Natural killer cell (primary cell): ENCODE data around the gene EPS15. TPM values are rescaled to one million over a fixed set of nuclear protein-coding genes. Genes with fewer than 3 reads are reported as not detected.
A peak's percentile ranks its signal among the peaks of the same experiment; 100 is the strongest.
"Not testable (repeated sequence)": the region's sequence is repeated elsewhere in the genome, so short reads cannot be mapped to it uniquely, and the experiment has no call there.

Source experiments
- ATAC-seq, 3 donors: fragments of 150-1000 bp in 2 of 3; fragments of 200-7000 bp in 1 of 3; cut with Tn5 transposase; 1 replicate in 1 of 3; 2 replicates in 2 of 3; pipeline ENCODE4 v1.10.0; 2021; ENCODE audit warnings: mild to moderate bottlenecking in 2 of 3, moderate library complexity in 2 of 3
- DNase-seq, 2 donors: peaks; one replicate each; pipeline versions ENCODE4 v3.0.0 to v3.0.0-alpha.2; 2013 to 2021; ENCODE audit warnings: mixed read lengths in 1 of 2
- H3K27ac ChIP-seq: one replicate; pipeline ENCODE4 v1.5.1; 2013; ENCODE audit warnings: mild to moderate bottlenecking, low read length
- H3K27me3 ChIP-seq: one replicate; pipeline ENCODE4 v1.6.1; 2013; ENCODE audit warnings: low read length; ENCODE audit not compliant: control insufficient read depth, insufficient read depth
- H3K36me3 ChIP-seq: one replicate; pipeline ENCODE4 v1.6.1; 2013; ENCODE audit warnings: low read length; ENCODE audit not compliant: control insufficient read depth, insufficient read depth
- H3K4me1 ChIP-seq: one replicate; pipeline ENCODE4 v1.6.1; 2013; ENCODE audit warnings: low read length; ENCODE audit not compliant: control insufficient read depth, insufficient read depth
- H3K4me3 ChIP-seq: one replicate; pipeline ENCODE4 v1.5.1; 2013; ENCODE audit warnings: low read length
- H3K9me3 ChIP-seq: one replicate; pipeline ENCODE4 v1.6.1; 2013; ENCODE audit warnings: low read length; ENCODE audit not compliant: control insufficient read depth, insufficient read depth
- H3K27ac Mint-ChIP-seq, 2 donors: one replicate each; pipeline ENCODE4 v1.8.0; 2022; ENCODE audit warnings: mild to moderate bottlenecking in 2 of 2, mixed read lengths in 2 of 2, moderate library complexity in 1 of 2
- H3K27me3 Mint-ChIP-seq, 2 donors: one replicate each; pipeline ENCODE4 v1.8.0; 2022; ENCODE audit warnings: low read depth in 2 of 2, mixed read lengths in 2 of 2
- H3K36me3 Mint-ChIP-seq: one replicate; pipeline ENCODE4 v1.8.0; 2022; ENCODE audit warnings: mixed read lengths
- H3K4me1 Mint-ChIP-seq, 2 donors: one replicate each; pipeline ENCODE4 v1.8.0; 2022; ENCODE audit warnings: mixed read lengths in 2 of 2
- H3K4me3 Mint-ChIP-seq: one replicate; pipeline ENCODE4 v1.8.0; 2022; ENCODE audit warnings: mild to moderate bottlenecking, moderate library complexity, mixed read lengths
- H3K9me3 Mint-ChIP-seq, 2 donors: one replicate each; pipeline ENCODE4 v1.8.0; 2022; ENCODE audit warnings: mixed read lengths in 2 of 2
- WGBS: methylation state at CpG from one replicate; pipeline ENCODE4 v1.1.7; 2013; ENCODE audit warnings: missing lambda C conversion rate; ENCODE audit not compliant: insufficient coverage; 5-methylcytosine and 5-hydroxymethylcytosine counted together
- intact Hi-C: fragments of 100-400 bp; cut with micrococcal nuclease; formaldehyde crosslinking; loops from one replicate; pipeline ENCODE4 v1.14.2; 2022
- total RNA-seq, 4 donors: library from RNA; stranded (reverse); fragments of 120-200 nt in 1 of 4; gene quantifications; one replicate each; pipeline versions ENCODE4 v1.2.3 to v1.2.4, GENCODE V29; 2013 to 2022
- TF ChIP-seq, protein P1 (sequence below): fragments of 200-600 bp; IDR thresholded peaks from one replicate; pipeline ENCODE4 v1.8.0; 2022; ENCODE audit warnings: antibody characterized with exemption

The EPS15 gene
- total RNA-seq, 3 donors from 2014 or later (not counting 1 experiment from before 2014, with no cell fraction given), result 92.7 to 127 (median 93.5) TPM

DNA sequence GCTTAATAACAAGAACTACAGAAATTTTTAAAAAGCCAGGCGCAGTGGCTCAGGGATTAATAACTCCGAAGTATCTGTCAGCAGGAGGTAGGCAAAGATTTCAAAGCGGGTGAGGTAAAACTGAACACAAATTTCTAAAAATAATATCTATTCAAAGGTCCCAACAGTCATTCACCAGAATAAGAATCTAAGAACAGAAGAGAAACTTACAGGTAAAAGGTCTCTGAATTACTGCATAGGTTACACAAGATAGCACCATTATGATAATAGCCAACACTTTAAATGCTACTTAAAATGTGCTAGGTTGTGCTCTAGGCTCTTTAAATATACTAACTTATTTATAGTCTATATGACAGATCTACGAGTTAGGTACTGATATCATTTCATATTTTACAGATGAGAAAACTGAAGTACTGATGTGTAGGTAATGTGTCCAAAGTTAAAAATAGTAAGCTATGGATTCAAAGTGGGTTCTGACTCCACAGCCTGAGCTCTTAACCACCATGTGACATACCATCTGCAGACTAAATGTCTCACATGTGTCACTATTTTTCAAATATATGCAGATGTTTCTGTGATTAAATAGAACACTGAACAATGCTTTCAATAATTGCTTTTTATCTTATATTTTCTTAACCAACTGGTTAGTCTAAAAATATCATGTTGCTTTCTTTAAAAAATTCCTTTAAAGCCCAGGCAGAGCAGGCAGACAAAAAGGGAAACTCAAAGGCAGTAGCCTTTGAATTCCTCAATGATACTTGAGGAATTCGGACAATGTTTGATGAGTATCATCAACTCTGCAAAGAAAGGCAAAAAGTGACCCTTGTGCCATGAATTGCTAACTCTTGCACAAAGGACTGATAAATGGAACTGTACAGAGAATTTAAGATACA, 108.3 kb downstream of the EPS15 start:
- Histone ChIP-seq H3K9me3 (no peaks in the 10 kb centered on the region), H3K27ac (no peak overlapping the region), H3K36me3 (peaks cover 37% of the 10 kb centered on the region), H3K4me3 (no peak overlapping the region), H3K27me3 (no peaks in the 10 kb centered on the region), H3K4me1 (no peaks in the 10 kb centered on the region)
- Mint-ChIP-seq H3K4me1 (peaks cover 6% of the 10 kb centered on the region in 2 donors), H3K9me3 (no peaks in the 10 kb centered on the region), H3K36me3 (peaks cover 16% of the 10 kb centered on the region), H3K27me3 (no peaks in the 10 kb centered on the region), H3K27ac (no peak overlapping the region), H3K4me3 (no peak overlapping the region)
- intact Hi-C loops, result no loop called here
- DNase-seq (no peak), ATAC-seq (no peak)
- TF ChIP-seq, protein P1, sequence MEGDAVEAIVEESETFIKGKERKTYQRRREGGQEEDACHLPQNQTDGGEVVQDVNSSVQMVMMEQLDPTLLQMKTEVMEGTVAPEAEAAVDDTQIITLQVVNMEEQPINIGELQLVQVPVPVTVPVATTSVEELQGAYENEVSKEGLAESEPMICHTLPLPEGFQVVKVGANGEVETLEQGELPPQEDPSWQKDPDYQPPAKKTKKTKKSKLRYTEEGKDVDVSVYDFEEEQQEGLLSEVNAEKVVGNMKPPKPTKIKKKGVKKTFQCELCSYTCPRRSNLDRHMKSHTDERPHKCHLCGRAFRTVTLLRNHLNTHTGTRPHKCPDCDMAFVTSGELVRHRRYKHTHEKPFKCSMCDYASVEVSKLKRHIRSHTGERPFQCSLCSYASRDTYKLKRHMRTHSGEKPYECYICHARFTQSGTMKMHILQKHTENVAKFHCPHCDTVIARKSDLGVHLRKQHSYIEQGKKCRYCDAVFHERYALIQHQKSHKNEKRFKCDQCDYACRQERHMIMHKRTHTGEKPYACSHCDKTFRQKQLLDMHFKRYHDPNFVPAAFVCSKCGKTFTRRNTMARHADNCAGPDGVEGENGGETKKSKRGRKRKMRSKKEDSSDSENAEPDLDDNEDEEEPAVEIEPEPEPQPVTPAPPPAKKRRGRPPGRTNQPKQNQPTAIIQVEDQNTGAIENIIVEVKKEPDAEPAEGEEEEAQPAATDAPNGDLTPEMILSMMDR, result no peak
- 100% methylated on average over 4 of the region's 5 CpGs for WGBS

DNA sequence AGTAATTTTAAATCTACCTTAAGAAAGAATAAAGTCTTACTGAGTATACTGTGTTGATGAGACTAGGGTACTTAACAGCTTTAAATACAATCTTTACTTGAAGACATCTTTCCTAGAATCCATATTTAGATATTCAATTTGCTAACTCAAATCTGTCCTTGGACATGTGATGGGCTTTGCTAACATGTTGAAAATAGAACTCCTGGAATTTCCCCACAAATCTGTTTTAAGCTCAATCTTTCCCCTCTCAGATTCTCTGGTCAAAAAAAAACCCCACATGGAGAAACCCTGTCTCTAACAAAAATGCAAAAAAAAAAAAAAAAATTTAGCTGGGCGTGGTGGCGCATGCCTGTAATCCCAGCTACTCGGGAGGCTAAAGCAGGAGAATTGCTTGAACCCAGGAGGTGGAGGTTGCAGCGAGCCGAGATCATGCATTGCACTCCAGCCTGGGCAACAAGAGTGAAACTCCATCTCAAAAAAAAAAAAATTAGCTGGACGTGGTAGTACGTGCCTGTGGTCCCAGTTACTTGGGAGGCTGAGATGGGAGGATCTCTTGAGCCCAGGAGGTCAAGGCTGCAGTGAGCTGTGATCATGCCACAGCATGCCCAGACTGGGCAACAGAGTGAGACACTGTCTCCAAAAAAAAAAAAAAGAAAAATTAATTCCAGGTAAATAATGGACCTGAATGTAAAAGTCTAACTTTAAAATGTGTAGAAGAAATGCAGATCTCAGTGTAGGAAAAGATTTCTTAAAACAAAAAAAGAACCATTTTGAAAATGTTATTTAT, 109.1 kb downstream of the EPS15 start:
- H3K27ac ChIP-seq, H3K9me3 ChIP-seq, intact Hi-C loops, H3K27ac Mint-ChIP-seq, ATAC-seq, H3K4me1 Mint-ChIP-seq, DNase-seq, H3K4me3 ChIP-seq, H3K27me3 ChIP-seq, H3K27me3 Mint-ChIP-seq, H3K4me3 Mint-ChIP-seq, H3K9me3 Mint-ChIP-seq, H3K4me1 ChIP-seq: not testable (repeated sequence)
- H3K36me3 Mint-ChIP-seq, result peaks cover 19% of the 10 kb centered on the region
- WGBS, result 94% methylated on average over 7 of the region's 7 CpGs
- H3K36me3 ChIP-seq, result peaks cover 43% of the 10 kb centered on the region

DNA sequence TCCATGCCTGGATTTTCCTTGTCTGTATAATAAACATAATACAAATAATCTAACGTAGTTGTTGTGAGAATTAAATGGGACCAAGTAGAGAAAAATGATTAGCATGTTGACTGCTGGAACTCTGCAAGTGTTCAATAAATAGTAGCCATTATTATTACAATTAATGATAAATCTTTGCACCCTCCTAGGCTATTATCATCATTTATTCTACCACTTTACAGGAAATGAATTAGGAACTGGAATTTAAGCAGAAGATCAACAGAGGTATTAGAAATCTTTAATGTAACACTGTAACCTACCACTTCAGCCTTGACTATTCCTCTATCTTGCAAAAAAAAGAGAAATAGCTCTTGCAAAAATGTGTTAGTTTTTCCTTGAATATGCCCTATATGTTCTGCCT, 126.8 kb downstream of the EPS15 start:
- H3K36me3 Mint-ChIP-seq, result peaks cover 3% of the 10 kb centered on the region
- Histone ChIP-seq H3K4me1 (no peaks in the 10 kb centered on the region), H3K9me3 (no peaks in the 10 kb centered on the region), H3K36me3 (peaks cover 35% of the 10 kb centered on the region), H3K27ac (no peak overlapping the region), H3K27me3 (no peaks in the 10 kb centered on the region), H3K4me3 (no peak overlapping the region)
- DNase-seq (no peak), ATAC-seq (no peak)
- H3K4me3 Mint-ChIP-seq, result no peak overlapping the region
- no CpG with 5 or more reads among the region's 1 CpG for WGBS
- H3K27me3 Mint-ChIP-seq, result no peaks in the 10 kb centered on the region
- intact Hi-C loops, result no loop called here
- H3K9me3 Mint-ChIP-seq, result no peaks in the 10 kb centered on the region
- H3K27ac Mint-ChIP-seq, result peak overlapping the region in 1 of 2 donors; percentile 52
- TF ChIP-seq, protein P1, result no peak
- H3K4me1 Mint-ChIP-seq, result peaks cover 5 to 10% of the 10 kb centered on the region in 2 donors

DNA sequence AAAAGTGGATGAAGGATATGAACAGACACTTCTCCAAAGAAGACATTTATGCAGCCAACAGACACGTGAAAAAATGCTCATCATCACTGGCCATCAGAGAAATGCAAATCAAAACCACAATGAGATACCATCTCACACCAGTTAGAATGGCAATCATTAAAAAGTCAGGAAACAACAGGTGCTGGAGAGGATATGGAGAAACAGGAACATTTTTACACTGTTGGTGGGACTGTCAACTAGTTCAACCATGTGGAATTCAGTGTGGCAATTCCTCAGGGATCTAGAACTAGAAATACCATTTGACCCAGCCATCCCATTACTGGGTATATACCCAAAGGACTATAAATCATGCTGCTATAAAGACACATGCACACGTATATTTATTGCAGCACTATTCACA, 128.4 kb downstream of the EPS15 start:
- intact Hi-C loops, H3K36me3 Mint-ChIP-seq: not testable (repeated sequence)

DNA sequence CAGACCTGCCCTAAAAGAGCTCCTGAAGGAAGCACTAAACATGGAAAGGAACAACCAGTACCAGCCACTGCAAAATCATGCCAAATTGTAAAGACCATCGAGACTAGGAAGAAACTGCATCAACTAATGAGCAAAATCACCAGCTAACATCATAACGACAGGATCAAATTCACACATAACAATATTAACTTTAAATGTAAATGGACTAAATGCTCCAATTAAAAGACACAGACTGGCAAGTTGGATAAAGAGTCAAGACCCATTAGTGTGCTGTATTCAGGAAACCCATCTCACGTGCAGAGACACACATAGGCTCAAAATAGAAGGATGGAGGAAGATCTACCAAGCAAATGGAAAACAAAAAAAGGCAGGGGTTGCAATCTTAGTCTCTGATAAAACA, 131.8 kb downstream of the EPS15 start:
- DNase-seq, H3K4me1 Mint-ChIP-seq, H3K27me3 ChIP-seq, H3K4me3 ChIP-seq, intact Hi-C loops, H3K4me3 Mint-ChIP-seq, H3K4me1 ChIP-seq, H3K27me3 Mint-ChIP-seq, H3K27ac ChIP-seq, ATAC-seq, H3K27ac Mint-ChIP-seq, H3K9me3 ChIP-seq, H3K9me3 Mint-ChIP-seq: not testable (repeated sequence)
- peaks cover 16% of the 10 kb centered on the region for H3K36me3 ChIP-seq
- WGBS, result no CpG with 5 or more reads among the region's 3 CpGs
- H3K36me3 Mint-ChIP-seq, result peaks cover 12% of the 10 kb centered on the region

More for the DNA sequence above, 128.4 kb downstream of the EPS15 start:
- WGBS, result no CpG with 5 or more reads among the region's 2 CpGs
- H3K4me1 ChIP-seq, H3K4me1 Mint-ChIP-seq, H3K27me3 ChIP-seq, H3K27me3 Mint-ChIP-seq, H3K4me3 Mint-ChIP-seq, ATAC-seq, H3K27ac Mint-ChIP-seq, H3K27ac ChIP-seq, H3K9me3 ChIP-seq, H3K9me3 Mint-ChIP-seq, H3K4me3 ChIP-seq, DNase-seq: not testable (repeated sequence)
- H3K36me3 ChIP-seq, result peaks cover 20% of the 10 kb centered on the region

DNA sequence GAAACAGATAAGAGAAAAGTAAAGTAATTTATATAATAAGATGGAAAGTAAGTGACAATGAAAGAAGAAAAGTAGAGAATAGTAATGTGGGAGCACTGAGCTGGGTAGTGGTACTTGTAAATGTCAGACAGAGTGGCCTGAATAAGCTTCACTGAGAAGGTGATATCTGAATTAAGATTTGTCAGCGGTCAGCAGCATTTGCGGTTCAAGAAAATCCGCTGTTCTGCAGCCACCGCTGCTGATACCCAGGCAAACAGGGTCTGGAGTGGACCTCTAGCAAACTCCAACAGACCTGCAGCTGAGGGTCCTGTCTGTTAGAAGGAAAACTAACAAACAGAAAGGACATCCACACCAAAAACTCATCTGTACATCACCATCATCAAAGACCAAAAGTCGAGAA, 132.8 kb downstream of the EPS15 start:
- H3K27me3 Mint-ChIP-seq, H3K27me3 ChIP-seq, H3K4me3 ChIP-seq, DNase-seq, intact Hi-C loops, H3K9me3 Mint-ChIP-seq, ATAC-seq, H3K27ac ChIP-seq, H3K9me3 ChIP-seq, H3K4me1 ChIP-seq, H3K4me1 Mint-ChIP-seq, H3K4me3 Mint-ChIP-seq: not testable (repeated sequence)
- WGBS, result 100% methylated on average over 3 of the region's 5 CpGs
- Mint-ChIP-seq H3K27ac (peak overlapping the region in 1 of 2 donors; percentile 10), H3K36me3 (peaks cover 12% of the 10 kb centered on the region)
- H3K36me3 ChIP-seq, result peaks cover 12% of the 10 kb centered on the region
